SU-DHL-6 (cell line): Measurements from ENCODE around the gene SLC22A5.

Source experiments
- H2AFZ ChIP-seq: fragments of 200-600 bp; sonication (generic); 2 replicates; pipeline ENCODE4 v1.6.1; 2014; ENCODE audit warnings: low read depth, mild to moderate bottlenecking, moderate library complexity, mixed read lengths, antibody characterized with exemption, low read length; ENCODE audit not compliant: severe bottlenecking
- H3F3A ChIP-seq: fragments of 200-600 bp; shearing (Covaris generic); 2 replicates; pipeline ENCODE4 v1.6.0; 2016; ENCODE audit warnings: antibody characterized with exemption, mild to moderate bottlenecking; ENCODE audit not compliant: insufficient read depth
- H3K27ac ChIP-seq: fragments of 200-600 bp; sonication (generic); 2 replicates; pipeline ENCODE4 v1.5.1; 2016; ENCODE audit warnings: low read depth, mild to moderate bottlenecking, low read length, moderate library complexity, mixed read lengths
- H3K27me3 ChIP-seq: fragments of 200-600 bp; sonication (generic), shearing (Covaris generic); 2 replicates; pipeline ENCODE4 v1.6.0; 2014; ENCODE audit warnings: mild to moderate bottlenecking, low read length
- H3K36me3 ChIP-seq: fragments of 200-600 bp; sonication (generic); 2 replicates; pipeline ENCODE4 v1.6.1; 2014; ENCODE audit warnings: mild to moderate bottlenecking, low read length, mixed read lengths
- H3K4me2 ChIP-seq: fragments of 300-600, 200-600 bp; shearing (Covaris generic), sonication (generic); 2 replicates; pipeline ENCODE4 v1.6.0; 2014; ENCODE audit warnings: low read length, low read depth, mild to moderate bottlenecking; ENCODE audit not compliant: poor library complexity, severe bottlenecking
- H3K4me3 ChIP-seq: fragments of 200-600 bp; sonication (generic); 2 replicates; pipeline ENCODE4 v1.5.1; 2014; ENCODE audit warnings: antibody characterized with exemption, low read length, mild to moderate bottlenecking, mixed read lengths; ENCODE audit not compliant: insufficient read depth, poor library complexity, severe bottlenecking
- H3K79me2 ChIP-seq: fragments of 200-600 bp; sonication (generic); 2 replicates; pipeline ENCODE4 v1.6.1; 2014; ENCODE audit warnings: mild to moderate bottlenecking, low read length, moderate library complexity; ENCODE audit not compliant: insufficient read depth
- H3K9ac ChIP-seq: fragments of 200-600 bp; sonication (generic); 2 replicates; pipeline ENCODE4 v1.7.0; 2014; ENCODE audit warnings: mild to moderate bottlenecking, low read length
- H3K9me2 ChIP-seq: fragments of 200-600 bp; sonication (generic); replicated peaks from 2 replicates; pipeline ENCODE4 v1.6.1; 2014; ENCODE audit warnings: low read length; ENCODE audit not compliant: insufficient read depth
- H3K9me3 ChIP-seq: fragments of 200-600 bp; sonication (generic); 2 replicates; pipeline ENCODE4 v1.6.1; 2014; ENCODE audit warnings: low read length, mixed read lengths; ENCODE audit not compliant: insufficient read depth
- H4K20me1 ChIP-seq: fragments of 200-600 bp; sonication (generic); 2 replicates; pipeline ENCODE4 v1.6.1; 2014; ENCODE audit warnings: low read depth, mild to moderate bottlenecking, antibody characterized with exemption, low read length, moderate library complexity, mixed read lengths
- EZH2phosphoT487 ChIP-seq: fragments of 200-600 bp; sonication (generic), shearing (Covaris generic); conservative IDR thresholded peaks from 2 replicates; pipeline ENCODE4 v1.6.1; 2018; ENCODE audit warnings: mild to moderate bottlenecking, antibody characterized with exemption, low read length, moderate library complexity, mixed read lengths
- TF ChIP-seq, protein P1 (sequence below): fragments of 200-600 bp; sonication (generic); IDR thresholded peaks from one replicate; pipeline ENCODE4 v1.5.1; 2017; ENCODE audit warnings: antibody characterized with exemption, mild to moderate bottlenecking, low read length, moderate library complexity; ENCODE audit not compliant: insufficient read depth, poor library complexity, severe bottlenecking

SLC22A5 gene

DNA sequence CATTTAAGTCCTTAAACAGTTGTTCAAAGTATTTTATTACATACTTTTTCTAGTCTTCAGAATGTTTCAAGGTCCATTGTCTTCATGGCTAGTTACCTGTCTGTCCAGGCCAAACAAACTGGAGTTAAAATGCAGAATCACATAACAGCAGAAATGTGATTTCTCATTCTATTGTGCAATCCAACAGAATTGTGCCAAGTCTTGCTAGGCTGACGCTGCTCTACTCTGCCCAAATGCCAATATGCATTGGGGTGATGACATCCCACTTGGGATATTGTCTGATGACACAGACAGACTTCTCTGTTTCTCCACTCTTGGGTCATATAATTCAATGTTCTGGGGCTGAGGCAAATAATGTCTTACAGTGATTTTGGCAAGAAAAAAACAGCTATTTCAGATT lies 5.2 kb upstream of the SLC22A5 start:
- no peak overlapping the region for H3K9ac ChIP-seq
- H3K27me3 ChIP-seq, result no peaks in the 10 kb centered on the region
- no peak overlapping the region for H3K4me3 ChIP-seq
- H3K4me2 ChIP-seq, result no peak overlapping the region
- no peak overlapping the region for H3K27ac ChIP-seq
- H3K9me3 ChIP-seq, result no peaks in the 10 kb centered on the region
- H2AFZ ChIP-seq, result no peak overlapping the region
- no peaks in the 10 kb centered on the region for H3K9me2 ChIP-seq
- H3K79me2 ChIP-seq, result no peaks in the 10 kb centered on the region
- H3K36me3 ChIP-seq, result no peaks in the 10 kb centered on the region
- no peaks in the 10 kb centered on the region for H3F3A ChIP-seq
- no peaks in the 10 kb centered on the region for H4K20me1 ChIP-seq
- no peak for TF ChIP-seq EZH2phosphoT487
- TF ChIP-seq, protein P1, sequence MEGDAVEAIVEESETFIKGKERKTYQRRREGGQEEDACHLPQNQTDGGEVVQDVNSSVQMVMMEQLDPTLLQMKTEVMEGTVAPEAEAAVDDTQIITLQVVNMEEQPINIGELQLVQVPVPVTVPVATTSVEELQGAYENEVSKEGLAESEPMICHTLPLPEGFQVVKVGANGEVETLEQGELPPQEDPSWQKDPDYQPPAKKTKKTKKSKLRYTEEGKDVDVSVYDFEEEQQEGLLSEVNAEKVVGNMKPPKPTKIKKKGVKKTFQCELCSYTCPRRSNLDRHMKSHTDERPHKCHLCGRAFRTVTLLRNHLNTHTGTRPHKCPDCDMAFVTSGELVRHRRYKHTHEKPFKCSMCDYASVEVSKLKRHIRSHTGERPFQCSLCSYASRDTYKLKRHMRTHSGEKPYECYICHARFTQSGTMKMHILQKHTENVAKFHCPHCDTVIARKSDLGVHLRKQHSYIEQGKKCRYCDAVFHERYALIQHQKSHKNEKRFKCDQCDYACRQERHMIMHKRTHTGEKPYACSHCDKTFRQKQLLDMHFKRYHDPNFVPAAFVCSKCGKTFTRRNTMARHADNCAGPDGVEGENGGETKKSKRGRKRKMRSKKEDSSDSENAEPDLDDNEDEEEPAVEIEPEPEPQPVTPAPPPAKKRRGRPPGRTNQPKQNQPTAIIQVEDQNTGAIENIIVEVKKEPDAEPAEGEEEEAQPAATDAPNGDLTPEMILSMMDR, result no peak

DNA sequence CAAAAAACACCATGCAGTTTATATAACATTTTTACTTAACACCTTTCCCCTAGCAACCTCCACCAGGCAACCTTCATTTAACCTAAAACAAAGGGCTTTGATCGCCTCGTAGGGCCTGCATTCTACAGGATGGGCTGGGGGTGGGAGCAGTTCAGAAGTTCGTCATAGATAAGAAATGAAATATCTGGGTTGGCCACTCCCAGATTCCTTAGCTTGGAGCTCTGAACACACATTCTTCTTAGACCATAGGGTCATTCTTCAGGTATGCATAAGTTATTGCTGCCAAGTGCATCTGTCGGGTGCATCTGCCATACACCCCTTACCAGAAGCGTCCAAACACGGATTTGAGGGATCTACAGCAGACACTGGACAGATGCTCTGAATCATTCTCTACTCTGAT lies 4.3 kb upstream of the SLC22A5 start:
- no peak overlapping the region for H3K9ac ChIP-seq
- H3K9me2 ChIP-seq, result no peaks in the 10 kb centered on the region
- H2AFZ ChIP-seq, result no peak overlapping the region
- H3F3A ChIP-seq, result no peaks in the 10 kb centered on the region
- no peaks in the 10 kb centered on the region for H3K36me3 ChIP-seq
- H3K9me3 ChIP-seq, result no peaks in the 10 kb centered on the region
- H3K79me2 ChIP-seq, result no peaks in the 10 kb centered on the region
- no peaks in the 10 kb centered on the region for H3K27me3 ChIP-seq
- H3K27ac ChIP-seq, result no peak overlapping the region
- H3K4me3 ChIP-seq, result no peak overlapping the region
- no peaks in the 10 kb centered on the region for H4K20me1 ChIP-seq
- H3K4me2 ChIP-seq, result no peak overlapping the region
- TF ChIP-seq EZH2phosphoT487, result no peak
- TF ChIP-seq, protein P1, result no peak

DNA sequence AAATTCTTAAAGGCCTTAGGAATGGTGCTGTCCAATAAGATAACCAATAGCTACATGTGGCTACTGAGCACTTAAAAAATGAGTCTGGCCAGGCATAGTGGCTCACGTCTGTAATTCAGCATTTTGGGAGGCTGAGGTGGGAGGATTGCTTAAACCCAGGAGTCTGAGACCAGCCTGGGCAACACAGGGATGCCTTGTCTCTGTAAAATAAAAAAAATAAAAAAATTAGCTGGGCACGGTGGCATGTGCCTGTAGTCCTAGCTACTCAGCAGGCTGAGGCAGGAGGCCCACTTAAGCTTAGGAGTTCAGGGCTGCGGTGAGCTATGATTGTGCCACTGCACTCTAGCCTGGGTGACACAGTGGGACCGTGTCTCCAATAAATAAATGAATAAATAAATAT lies 1.3 kb upstream of the SLC22A5 start:
- Histone ChIP-seq H4K20me1 (no peaks in the 10 kb centered on the region), H3K4me2 (no peak overlapping the region), H3K9me3 (no peaks in the 10 kb centered on the region), H3K36me3 (no peaks in the 10 kb centered on the region), H3K4me3 (no peak overlapping the region), H3K79me2 (no peaks in the 10 kb centered on the region), H3K27me3 (no peaks in the 10 kb centered on the region), H3F3A (no peaks in the 10 kb centered on the region), H3K27ac (no peak overlapping the region), H2AFZ (no peak overlapping the region), H3K9me2 (no peaks in the 10 kb centered on the region), H3K9ac (no peak overlapping the region)
- TF ChIP-seq EZH2phosphoT487, result no peak
- TF ChIP-seq, protein P1, result no peak

DNA sequence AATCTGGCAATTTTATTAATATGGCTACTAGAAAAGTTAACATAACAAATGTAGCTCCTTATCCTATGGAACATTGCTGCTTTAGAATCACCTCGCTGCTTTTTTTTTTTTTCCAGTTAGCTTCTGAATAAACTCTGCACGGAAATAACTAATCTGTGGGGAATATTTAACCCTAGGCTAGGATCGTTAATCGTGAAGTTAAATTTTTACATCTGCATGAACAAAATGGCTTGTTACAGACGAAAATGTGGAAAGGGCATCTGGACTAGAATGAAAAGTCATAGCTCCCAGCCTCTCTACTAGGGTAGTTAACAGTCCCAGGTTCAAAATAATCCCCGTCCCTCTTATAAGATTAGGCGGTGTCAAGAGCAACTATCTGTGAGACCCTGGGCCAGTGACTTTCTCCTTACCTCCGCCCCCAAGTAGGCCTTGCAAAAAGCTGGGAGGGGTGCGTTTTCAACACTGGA lies 470 bp upstream of the SLC22A5 start:
- H3K9me2 ChIP-seq, result no peaks in the 10 kb centered on the region
- TF ChIP-seq, protein P1, result no peak
- no peak for TF ChIP-seq EZH2phosphoT487
- H4K20me1 ChIP-seq, result no peaks in the 10 kb centered on the region
- H3F3A ChIP-seq, result no peaks in the 10 kb centered on the region
- H3K36me3 ChIP-seq, result no peaks in the 10 kb centered on the region
- H2AFZ ChIP-seq, result peak overlapping the region; percentile 90
- no peaks in the 10 kb centered on the region for H3K27me3 ChIP-seq
- H3K9ac ChIP-seq, result peak overlapping the region; percentile 48
- no peak overlapping the region for H3K27ac ChIP-seq
- H3K9me3 ChIP-seq, result no peaks in the 10 kb centered on the region
- no peaks in the 10 kb centered on the region for H3K79me2 ChIP-seq
- peak overlapping the region; percentile 67 for H3K4me2 ChIP-seq
- H3K4me3 ChIP-seq, result peak overlapping the region; percentile 62
